Activated CD4-positive, alpha-beta T cell treated with anti-CD3 and anti-CD28 coated beads for 1 hour (primary cell): Measurements from ENCODE around the gene KIAA1755.
"Not testable (repeated sequence)": the region's sequence is repeated elsewhere in the genome, so short reads cannot be mapped to it uniquely, and the experiment has no call there.

Experiments used
- DNase-seq: peaks from one replicate; pipeline ENCODE4 v3.0.0-alpha.2; 2020

Gene KIAA1755

DNA sequence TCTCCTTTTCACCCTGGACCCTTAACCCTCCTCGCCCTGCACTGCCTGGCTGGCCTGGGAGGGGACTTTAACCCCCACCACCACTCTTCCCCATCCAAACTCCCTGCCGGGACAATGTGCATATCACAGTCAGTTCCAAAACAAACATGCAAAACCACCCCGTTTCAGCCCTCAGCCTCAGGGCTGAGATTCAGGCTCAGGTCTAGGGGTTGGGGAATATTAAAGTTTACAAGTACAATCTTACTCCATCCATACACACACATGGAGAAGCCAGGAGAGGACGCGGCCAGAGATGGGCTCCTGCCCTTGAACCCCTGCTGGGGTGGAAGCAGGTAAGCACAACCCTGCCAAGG, 534 bp downstream of the KIAA1755 start:
- no peak for DNase-seq

DNA sequence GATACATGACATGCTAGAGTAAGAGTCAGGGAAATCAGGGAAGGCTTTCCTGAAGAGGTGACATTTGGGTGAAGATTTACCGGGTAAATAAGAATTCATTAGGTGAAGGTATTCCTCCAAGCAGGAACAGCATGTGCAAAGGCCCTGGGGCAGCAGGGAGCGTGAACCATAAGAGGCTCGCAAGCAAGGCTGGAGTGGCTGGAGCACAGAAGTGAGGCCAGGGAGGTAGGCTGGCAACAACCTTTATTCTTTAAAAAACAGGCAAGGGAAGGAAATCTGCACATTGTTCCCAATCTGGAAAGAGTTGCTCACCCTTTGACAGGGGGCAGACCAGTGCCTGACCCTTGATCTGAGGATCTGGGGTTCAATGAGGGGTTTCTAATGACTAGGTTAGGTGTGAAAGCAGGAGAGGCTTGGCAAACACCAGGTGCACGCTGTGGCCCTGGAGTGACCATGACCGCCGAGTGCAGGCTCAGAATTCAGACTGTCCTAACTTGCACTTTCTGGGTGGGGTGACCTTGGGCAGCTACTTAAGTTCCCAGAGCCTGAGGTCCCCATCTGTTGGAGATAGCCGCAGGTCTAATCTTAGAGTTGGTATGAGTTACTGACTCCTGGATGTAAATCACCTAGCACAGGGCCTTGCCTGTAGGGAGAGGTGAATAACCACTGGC, 1.9 kb downstream of the KIAA1755 start:
- no peak for DNase-seq

DNA sequence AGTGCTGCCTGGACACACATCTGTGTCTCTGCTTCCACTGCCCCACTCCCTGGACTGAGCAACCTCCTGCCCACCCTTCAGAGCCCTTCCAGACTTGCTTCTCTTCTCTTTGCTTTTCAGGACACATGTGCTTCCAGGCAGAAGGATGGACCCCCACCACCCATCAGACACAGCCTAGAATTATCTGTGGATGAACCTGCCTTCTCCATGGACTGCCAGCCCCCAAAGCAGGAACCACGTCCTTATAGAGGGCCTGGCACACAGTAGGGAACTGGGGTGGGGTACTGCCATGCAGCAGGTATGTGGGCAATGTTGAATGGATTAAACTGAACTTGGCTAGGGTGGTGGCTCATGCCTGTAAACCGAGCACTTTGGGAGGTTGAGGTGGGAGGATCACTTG, 3.6 kb downstream of the KIAA1755 start:
- DNase-seq: no peak

DNA sequence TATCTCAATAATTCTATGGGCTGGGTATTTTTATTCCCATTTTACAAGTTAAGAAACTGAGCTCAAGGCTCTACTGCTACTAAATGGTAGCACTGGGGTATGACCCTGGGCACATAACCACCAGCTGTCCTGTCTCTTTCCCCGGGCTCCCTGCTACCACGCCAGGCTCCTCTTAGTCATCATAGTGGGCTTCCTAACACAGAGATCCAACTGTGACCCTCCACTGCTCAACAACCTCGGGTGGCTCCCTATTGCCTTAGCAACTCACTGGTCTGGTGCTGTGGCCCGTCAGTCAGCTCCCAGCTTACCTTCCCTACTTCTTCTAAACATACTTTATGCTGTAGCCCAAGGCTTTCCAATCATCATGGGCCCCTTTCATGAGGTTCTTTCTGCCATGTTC, 4.5 kb downstream of the KIAA1755 start:
- DNase-seq: no peak

DNA sequence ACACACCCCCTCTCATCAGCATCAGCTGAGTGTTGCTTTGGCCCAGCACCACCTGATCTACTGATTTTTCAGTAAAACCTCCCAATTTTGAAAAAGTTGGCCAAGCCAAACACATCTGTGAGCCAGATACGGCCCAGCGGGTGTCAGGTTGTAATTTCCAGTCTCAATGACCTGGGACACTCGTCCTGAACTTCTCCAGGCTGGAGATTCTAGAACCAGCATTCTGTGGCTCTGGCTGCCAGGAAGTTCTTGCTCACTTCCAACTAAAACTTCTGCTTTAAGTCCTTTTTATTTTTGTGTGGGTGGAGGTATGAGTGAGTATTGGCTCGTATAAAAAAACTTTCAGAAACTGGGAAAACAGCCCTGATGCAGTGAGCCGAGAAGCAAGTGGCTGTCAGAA, 5.1 kb downstream of the KIAA1755 start:
- no peak for DNase-seq

DNA sequence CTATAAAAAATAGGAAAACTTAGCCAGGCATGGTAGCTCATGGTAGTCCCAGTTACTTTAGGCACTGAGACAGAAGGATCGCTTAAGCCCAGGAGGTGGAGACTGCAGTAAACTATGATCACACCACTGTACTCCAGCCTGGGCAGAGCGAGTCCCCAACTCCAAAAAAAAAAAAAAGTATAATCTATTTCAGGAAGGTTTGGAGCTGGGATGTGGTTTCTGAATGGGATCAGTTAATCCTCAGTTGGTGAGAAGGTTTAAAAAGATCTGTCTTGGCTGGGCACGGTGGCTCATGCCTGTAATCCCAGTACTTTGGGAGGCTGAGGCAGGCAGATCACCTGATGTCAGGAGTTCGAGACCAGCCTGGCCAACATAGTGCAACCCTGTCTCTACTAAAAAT, 5.9 kb downstream of the KIAA1755 start:
- DNase-seq: not testable (repeated sequence)

DNA sequence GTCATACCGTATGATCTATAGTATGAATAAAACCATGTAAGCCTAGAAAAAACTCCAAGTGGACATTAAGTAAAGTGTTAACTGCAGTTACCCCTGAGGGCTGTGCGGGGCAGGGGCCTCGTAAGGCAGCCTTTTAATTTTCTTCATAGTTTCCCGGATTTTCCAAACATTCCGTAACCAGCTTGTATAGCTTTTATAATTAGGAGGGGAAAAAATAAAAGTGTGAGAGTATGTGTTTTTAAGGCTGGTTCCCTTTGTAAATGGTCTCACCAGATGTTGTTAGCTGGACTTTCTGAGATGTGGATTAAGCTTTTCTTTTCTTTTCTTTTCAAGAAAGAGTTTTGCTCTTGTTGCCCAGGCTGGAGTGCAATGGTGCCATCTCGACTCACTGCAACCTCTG, 7.0 kb downstream of the KIAA1755 start:
- DNase-seq: no peak

DNA sequence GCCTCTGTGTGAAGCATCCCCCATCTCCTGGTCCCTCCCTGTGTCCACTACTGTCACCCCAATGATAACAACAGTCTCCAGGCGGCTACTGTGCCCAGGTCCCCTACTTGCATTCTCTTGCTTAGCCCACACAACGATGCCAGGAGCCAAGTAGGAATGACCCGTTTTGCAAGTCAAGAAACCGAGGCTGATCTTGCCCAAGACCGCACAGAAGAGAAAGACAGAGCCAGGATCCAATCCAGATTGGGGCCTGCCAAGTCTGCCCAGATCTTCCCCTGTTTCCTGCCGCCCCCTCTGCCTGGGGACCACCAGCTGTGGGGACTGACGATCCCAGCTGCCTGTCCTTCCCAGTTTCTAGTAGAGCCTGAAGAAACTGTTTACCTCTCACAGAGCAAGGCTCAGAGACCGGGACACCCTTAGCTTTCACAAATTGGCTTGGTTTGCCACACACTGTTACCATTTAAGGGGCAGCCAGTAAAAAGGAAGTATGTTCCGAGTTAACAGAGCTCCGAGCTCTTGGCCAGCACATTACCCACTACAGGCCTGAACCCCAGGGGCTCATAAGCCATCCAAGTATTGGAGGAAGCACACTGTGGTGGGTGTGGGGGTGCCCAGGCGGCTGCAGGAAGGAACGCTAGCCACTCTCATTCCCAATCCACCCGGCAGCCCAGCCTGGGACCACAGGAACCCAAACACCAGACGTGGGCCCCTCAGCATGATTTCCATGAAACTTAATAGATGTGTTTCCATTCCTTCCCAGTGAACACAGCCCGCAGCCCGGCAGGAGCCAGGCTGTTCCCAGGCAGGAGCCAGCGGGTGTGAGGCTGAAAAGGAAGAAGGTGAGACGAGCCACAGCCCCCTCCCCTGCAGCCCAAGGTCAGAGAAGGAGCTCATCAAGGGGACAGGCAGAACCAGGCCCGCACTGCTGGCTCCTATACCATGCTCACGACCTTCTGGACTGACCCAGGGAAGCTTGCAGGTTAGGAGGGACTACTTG, 7.9 kb downstream of the KIAA1755 start:
- DNase-seq: no peak

DNA sequence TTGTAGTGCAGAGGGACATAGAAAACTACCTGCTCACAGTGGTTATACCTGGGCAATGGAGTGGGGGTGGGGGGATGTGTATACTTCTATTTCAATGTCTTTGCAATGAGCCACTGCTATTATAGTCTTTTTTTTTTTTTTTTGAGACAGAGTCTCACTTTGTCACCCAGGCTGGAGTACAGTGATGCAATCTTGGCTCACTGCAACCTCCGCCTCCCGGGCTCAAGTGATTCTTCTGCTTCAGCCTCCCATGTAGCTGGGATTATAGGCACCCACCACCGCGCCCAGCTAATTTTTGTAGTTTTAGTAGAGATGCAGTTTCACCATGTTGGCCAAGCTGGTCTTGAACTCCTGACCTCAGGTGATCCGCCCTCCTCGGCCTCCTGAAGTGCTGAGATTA, 9.1 kb downstream of the KIAA1755 start:
- not testable (repeated sequence) for DNase-seq

DNA sequence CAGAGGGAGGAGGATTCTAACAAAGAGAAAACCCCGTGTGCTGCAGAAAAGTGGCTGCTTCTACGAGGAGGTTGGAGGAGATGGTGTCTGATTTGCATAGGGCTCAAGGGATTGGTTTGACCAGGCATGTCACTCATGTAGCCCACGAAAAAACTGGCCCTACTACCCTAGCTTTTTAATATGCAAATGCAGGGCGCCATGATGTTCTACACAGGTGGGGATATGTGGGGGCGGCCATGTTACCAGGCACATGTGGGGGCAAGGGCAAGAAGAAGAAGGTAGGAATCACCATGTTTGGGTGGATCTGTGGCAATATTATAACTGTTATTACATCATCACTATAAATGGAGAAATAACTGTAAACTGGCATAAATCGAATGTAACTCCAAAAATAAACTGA, 9.9 kb downstream of the KIAA1755 start:
- DNase-seq: no peak

DNA sequence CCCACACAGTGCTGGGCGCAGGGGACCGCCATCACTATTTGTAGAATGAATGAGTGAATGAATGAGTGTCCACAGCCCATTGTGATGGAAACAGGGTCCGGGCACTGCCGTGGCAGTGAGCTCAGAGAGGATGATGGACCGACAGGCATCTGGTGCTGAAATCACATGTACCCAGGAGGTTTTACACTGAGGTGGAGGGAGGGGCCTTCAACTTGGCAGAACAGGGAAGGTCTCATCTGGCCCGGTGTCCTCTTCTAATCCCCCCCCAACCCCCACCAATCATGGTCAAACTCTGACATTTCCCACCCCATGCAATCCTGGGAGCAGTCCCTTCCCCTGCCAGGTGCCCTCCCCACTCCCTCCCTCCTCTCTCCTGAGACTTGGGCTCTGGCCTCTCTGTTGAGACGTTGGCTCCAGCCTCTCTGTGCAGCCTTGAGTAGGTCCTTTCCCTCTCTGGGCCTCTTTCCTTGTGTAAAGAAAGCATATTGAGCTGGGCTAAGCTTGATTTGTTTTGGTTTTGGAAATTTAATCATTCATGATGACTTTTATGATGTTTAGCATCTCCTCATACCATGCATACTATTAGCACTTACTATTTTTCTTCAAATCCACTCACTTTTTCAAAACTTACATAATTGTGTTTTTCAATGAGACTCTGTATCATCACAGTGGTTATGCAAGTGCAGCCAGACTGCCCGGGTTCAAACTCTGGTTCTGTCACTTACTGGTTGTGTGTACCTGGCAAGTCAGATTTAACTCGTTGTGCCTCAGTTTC, 10.8 kb downstream of the KIAA1755 start:
- no peak for DNase-seq

DNA sequence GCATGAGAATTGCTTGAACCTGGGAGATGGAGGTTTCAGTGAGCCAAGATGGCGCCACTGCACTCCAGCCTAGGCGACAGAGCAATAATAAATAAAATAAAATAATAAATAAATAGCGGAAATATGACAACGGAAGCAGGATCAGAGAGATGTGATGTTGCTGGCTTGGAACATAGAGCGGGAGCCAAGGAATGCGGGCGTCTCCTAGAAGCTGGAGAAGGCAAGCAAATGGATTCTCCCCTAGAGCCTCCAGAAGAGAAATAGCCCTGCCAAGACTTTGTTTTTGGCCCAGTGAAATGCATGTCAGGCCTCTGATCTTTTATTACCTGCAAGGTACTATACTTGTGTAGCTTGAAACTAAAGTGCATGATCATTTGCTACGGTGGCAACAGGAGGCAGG, 12.4 kb downstream of the KIAA1755 start:
- no peak for DNase-seq

DNA sequence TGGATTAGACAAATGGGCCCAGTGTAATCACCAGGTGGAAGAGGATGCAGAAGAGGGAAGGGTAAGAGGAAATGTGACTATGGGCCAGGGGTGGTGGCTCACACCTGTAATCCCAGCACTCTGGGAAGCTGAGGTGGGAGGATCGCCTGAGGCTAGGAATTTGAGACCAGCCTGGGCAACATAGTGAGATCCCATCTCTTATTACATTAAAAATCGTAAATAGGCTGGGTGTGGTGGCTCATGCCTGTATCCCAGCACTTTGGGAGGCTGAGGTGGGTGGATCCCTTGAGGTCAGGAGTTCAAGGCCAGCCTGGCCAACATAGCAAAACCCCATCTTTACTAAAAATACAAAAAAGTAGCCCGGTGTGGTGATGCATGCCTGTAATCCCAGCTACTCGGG, 12.8 kb downstream of the KIAA1755 start:
- DNase-seq: not testable (repeated sequence)

DNA sequence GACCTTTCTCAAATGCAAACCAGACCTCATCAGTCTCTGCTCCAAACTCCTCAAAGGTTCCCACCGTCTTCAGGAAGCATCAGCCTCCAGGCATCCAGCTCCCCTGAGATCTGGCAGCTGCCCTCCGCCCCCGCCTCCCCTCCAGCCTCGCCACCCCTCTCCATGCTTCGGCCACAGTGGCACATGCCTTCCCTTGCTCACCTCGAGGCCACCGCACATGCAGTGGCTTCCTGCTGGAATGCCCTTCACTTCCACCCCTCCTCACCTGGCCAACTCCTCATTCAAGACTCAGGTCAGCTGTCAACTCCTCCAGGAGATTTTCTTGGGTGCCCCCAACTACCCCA, 13.4 kb downstream of the KIAA1755 start:
- no peak for DNase-seq

DNA sequence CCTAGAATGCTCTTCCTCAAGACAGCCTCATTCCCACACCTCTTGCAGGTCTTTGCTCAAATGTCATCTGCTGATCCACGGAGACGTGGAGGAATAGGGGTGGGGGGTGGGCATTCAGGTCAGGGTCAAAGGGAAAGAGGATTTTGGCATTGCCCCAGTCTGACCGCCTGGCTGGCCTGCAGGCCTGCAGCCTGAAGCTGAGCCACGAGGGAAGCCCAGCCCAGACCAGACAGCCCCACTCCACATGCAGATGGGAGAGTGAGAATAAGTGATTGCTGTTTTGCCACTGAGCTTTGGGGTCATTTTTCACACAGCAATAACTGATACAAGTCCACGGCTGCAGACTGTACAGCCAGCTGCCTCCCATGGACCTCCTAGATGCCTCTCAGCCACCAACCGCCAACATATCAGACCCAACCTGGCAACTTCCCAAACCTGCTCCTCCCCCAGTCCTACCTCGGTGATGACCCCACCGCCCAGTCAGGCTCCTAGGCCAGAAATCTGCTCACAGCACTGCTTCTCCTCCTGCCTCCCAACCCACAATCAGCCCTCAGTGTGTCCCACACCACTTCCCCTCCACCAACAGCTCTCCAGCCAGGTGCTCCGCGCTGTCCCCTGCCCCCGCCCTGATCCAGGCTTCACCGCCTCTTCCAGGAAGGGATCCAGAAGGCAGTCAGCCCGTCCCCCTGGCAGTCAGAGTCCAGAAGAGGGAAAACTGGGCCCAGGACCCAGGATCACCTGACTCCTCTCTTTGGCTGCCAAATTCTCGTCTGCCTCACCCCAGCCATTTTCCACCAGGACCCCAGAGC, 14.0 kb downstream of the KIAA1755 start:
- no peak for DNase-seq

DNA sequence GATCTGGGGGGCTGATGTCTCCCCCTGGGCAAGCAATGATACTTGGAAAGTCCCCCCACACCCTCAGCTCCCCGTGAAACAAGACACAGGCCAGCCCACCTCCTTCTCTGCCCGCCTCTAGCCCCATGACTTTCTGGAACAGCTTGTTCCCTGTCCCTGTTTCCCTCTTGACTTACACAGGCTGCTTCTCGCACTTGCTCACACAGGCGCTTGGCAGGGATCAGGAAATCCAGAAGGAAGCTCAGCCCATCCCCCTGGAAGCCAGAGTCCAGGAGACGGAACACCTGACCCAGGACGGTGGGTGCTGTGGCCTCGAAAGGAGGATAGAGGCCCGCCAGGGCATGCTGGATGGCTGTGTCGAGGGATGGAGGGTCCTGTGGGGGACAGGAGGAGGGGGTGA, 14.8 kb downstream of the KIAA1755 start:
- no peak for DNase-seq

DNA sequence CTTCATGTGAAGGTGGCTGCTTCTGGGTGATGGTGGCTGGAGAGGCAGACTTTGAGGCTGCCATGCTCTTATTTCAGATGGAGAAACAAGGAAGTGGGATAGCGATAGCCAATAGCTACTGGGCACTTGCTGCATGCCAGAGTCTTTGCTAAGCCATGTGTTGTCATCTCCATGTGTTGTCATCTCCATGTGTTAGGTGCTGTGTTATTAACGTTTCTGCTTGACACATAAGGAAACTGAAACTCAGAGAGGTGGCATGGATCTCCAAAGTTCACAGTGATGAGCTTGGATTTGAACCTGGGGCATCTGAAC, 16.9 kb downstream of the KIAA1755 start:
- DNase-seq: no peak

DNA sequence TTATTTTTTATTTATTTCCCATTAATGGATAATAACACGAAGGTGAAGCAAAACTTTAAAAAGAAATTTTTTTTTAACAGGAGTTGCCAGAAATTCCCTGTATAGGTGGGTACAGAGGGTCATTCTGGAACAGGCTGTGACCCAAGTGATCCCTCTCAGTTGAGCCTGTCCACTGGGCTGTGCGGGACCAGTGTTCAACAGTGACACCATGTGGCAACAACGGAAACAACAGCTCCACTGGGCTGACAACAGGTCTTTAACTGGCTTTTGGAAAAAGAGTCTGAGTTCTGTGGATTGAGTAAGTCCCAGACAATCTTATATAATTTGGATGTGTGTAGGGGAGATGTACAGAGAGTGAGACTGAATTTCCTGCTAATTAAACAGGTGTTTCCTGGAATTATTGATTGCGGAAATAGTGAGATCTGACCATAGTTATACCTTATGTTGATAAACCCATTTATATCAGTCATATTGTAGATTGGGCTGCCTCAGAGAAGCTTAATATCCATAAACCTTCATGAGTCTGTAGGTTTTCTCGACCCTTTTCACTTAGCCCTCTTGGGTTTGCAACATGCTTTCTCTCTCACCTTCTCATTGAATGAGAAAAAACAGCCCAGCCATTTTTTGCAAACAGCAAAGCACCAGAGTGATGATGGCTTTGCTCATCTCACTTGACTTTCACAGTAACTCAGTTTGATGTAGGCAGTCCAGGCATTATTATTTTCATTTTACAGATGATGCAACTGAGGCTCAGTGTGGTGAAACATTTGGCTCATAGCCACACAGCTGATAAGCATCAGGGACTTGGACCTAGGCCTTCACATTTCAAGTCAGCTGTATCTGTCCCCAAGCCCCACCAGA, 17.5 kb downstream of the KIAA1755 start:
- DNase-seq: no peak

DNA sequence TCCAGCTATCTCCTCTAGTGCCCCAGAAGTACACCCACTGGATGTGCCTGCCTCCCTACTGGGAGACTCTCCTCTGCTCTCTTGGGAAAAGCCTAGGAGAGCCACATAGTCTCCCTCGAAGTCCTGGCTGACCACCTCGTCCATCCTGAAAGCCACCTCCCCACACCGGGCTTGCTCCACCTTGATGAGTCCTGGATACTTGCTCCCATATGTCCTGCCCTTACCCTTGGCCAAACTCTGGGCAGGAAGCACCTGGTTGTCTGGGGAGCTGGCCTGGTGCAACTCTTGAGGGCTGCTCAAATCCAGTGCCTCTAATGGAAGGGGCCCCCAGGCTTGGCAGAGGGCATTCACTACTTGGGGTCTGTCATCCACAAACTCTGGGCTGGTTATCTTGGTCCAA, 19.3 kb downstream of the KIAA1755 start:
- DNase-seq: no peak

DNA sequence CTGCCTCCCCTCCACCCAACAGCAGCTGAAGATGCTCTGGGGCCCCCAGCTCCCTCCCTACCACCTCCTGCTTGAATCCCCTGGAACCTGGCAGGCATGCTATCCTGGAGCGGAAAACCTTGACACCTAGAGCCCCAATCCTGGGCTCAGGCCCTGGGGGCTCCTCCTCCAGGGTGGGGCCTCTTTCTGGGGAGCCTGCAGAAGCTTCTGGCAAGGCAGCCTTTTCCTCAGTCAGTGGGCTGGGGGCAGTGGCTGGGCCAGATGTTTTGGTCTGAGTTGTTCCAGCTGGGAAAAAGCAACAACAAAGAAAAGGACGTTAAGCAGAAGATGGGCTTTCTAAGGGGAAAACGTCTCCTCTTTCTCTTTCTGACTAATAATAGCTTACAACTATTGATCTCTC, 21.1 kb downstream of the KIAA1755 start:
- no peak for DNase-seq

DNA sequence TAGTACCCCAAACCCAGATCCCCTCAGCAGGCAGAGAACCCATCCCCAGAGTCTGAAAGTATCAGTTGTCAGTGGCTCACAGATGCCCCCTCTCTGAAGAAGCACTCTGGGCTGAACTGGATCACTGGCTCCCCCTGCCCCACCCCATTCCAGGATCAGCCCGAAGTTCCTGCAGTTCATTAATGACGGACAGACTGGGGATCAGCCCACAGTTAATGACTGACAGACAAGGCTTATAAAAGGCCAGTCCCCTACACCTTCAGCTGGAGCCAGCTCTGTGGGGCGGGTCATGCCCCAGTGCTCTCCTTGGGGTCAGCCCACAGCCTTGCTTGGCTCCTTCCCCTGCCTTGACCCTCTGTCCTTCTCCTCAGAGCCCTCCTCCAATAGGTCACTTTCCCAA, 21.7 kb downstream of the KIAA1755 start:
- DNase-seq: no peak

DNA sequence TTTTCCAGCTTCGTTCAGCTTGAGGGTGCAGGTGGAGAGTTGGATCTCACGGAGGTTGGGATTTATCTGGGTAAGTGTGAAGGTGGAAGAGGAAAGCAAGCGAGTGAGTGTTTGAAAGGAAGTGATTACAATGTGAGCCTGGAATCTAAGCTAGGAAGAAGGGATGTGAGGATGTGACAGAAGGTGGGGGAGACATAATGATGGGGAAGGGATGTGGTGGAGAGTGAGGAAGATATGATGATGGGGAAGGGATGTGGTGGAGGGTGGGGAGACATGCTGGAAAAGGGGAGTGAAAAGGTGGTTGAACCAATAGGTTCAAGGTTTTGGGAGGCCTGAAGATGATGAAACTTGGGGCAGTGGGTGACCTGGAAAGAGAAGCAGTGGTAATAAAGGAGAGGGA, 23.2 kb downstream of the KIAA1755 start:
- DNase-seq: no peak
